ENCODE results near the gene TECR.
"Not testable (repeated sequence)": the region's sequence is repeated elsewhere in the genome, so short reads cannot be mapped to it uniquely, and the experiment has no call there.

TECR gene

GRCh38 chr19:14529254-14530004 lies at the start of gene TECR:
TECR (plus strand) TSS chr19:14529594; CDS start chr19:14529697, 103 bp downstream.
- DNase-seq: peak; percentile 99

- DNase-seq: peak; percentile 13
Observed at GRCh38 chr19:14479975-14480699, 49.3 kb upstream of the TECR start.

- DNase-seq: no peak
Observed at GRCh38 chr19:14480700-14481079, 48.7 kb upstream of the TECR start.

- no peak for DNase-seq
Observed at GRCh38 chr19:14482172-14482941, 47.0 kb upstream of the TECR start.

GRCh38 chr19:14487370-14488125 lies 41.8 kb upstream of the TECR start:
- DNase-seq: no peak

GRCh38 chr19:14492756-14493337 lies 36.5 kb upstream of the TECR start:
- peak; percentile 4 for DNase-seq

GRCh38 chr19:14494411-14494810 lies 35.0 kb upstream of the TECR start:
- no peak for DNase-seq

- no peak for DNase-seq
Observed at GRCh38 chr19:14494910-14495671, 34.3 kb upstream of the TECR start.

GRCh38 chr19:14495672-14496028 lies 33.7 kb upstream of the TECR start:
- DNase-seq: no peak

GRCh38 chr19:14496029-14496833 lies 33.2 kb upstream of the TECR start, which contains the start of gene GIPC1:
GIPC1 (minus strand) TSS chr19:14496127; CDS start chr19:14482976, 13,151 bp downstream.
- peak; percentile 97 for DNase-seq

- DNase-seq: no peak
Observed at GRCh38 chr19:14496834-14497227, 32.6 kb upstream of the TECR start.

- DNase-seq: no peak
Observed at GRCh38 chr19:14497228-14497921, 32.0 kb upstream of the TECR start.

- no peak for DNase-seq
Observed at GRCh38 chr19:14502334-14503092, 26.9 kb upstream of the TECR start.

- DNase-seq: no peak
Observed at GRCh38 chr19:14503285-14503684, 26.1 kb upstream of the TECR start.

GRCh38 chr19:14504575-14504974 lies 24.8 kb upstream of the TECR start:
- DNase-seq: not testable (repeated sequence)

GRCh38 chr19:14505488-14506239 lies 23.7 kb upstream of the TECR start:
- peak; percentile 16 for DNase-seq

GRCh38 chr19:14507704-14508542 lies 21.5 kb upstream of the TECR start:
- DNase-seq: no peak

Measured in NCI-H1694 treated with DMSO at 0.1 percent for 48 hours (cell line).